ENCODE data around the gene DNM3. TPM values are rescaled to one million over a fixed set of nuclear protein-coding genes. Genes with fewer than 3 reads are reported as not detected.

Gene DNM3
- total and polyA plus RNA-seq, 2 experiments from 2014 or later: 0.11 to 1.4 TPM

GRCh38 chr1:171833091-171833825 is 8.0 kb upstream of the DNM3 start:
- Histone ChIP-seq H3K27me3 (replicated peaks; ENCODE audit: insufficient read depth) (no peaks in the 10 kb centered on the region), H3K36me3 (ENCODE audit: low read depth) (no peaks in the 10 kb centered on the region), H3K79me2 (ENCODE audit: insufficient read depth) (no peaks in the 10 kb centered on the region), H4K20me1 (ENCODE audit: insufficient read depth) (no peaks in the 10 kb centered on the region), H3K4me3 (no peak overlapping the region), H3K9ac (no peak overlapping the region), H2AFZ (0 out of 2 replicates have a peak overlapping the region, but pooled peaks have one; percentile 1), H3K4me1 (ENCODE audit: insufficient read depth) (peaks cover 8% of the 10 kb centered on the region), H3K9me3 (ENCODE audit: low read depth) (no peaks in the 10 kb centered on the region), H3K9me2 (ENCODE audit: insufficient read depth) (no peaks in the 10 kb centered on the region), H3F3A (ENCODE audit: insufficient read depth) (0 out of 2 replicates have a peak, but pooled peaks cover 4% of the 10 kb centered on the region), H3K4me2 (ENCODE audit: unreplicated experiment) (no peak overlapping the region), H3K27ac (peak overlapping the region; percentile 31)
- 25 to 26% methylated on average over 4 of the region's 4 CpGs for WGBS, 2 experiments (ENCODE audit: low coverage in 1 of 2, low lambda C conversion rate in 2 of 2, missing lambda C conversion rate in 2 of 2)
- TF ChIP-seq EZH2phosphoT487 (IDR thresholded peaks at IDR 0.05; ENCODE audit: insufficient read depth, low read depth): no peak
- no peak for TF ChIP-seq EZH2 (IDR thresholded peaks at IDR 0.05; ENCODE audit: insufficient read depth, poor library complexity, severe bottlenecking)
- in situ Hi-C loops (cut with MboI): no loop called here
- peak; percentile 85 for DNase-seq

DNA sequence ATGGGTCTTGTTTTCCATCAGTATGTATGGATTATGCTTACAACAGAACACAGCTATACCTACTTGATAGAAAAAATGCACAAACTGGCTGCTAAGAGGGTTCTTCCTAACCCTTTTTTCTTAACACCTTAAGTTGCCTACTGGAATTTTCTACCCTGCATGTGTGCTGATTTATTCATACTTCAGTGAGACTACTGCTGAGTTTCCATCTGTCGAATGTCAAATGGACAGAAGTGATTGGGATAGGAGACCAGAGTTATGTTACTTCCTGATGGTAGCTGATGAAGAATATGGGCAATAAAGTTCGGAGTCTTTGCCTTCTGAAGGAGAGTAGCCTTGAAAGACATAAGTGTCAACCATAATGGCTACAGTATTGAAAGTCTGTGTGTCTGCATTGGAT is 6.5 kb upstream of the DNM3 start:
- 80 to 87% methylated on average over 2 of the region's 2 CpGs for WGBS, 2 experiments (ENCODE audit: low coverage in 1 of 2, low lambda C conversion rate in 2 of 2, missing lambda C conversion rate in 2 of 2)
- Histone ChIP-seq H3K79me2 (ENCODE audit: insufficient read depth) (no peaks in the 10 kb centered on the region), H3K9me3 (ENCODE audit: low read depth) (no peaks in the 10 kb centered on the region), H3K4me2 (ENCODE audit: unreplicated experiment) (no peak overlapping the region), H3F3A (ENCODE audit: insufficient read depth) (0 out of 2 replicates have a peak, but pooled peaks cover 5% of the 10 kb centered on the region), H3K4me3 (no peak overlapping the region), H3K27me3 (replicated peaks; ENCODE audit: insufficient read depth) (no peaks in the 10 kb centered on the region), H4K20me1 (ENCODE audit: insufficient read depth) (no peaks in the 10 kb centered on the region), H3K36me3 (ENCODE audit: low read depth) (no peaks in the 10 kb centered on the region), H3K9me2 (ENCODE audit: insufficient read depth) (no peaks in the 10 kb centered on the region), H3K27ac (no peak overlapping the region), H3K9ac (no peak overlapping the region), H3K4me1 (ENCODE audit: insufficient read depth) (peaks cover 8% of the 10 kb centered on the region), H2AFZ (no peak overlapping the region)
- DNase-seq: no peak
- in situ Hi-C loops (cut with MboI): no loop called here
- no peak for TF ChIP-seq EZH2phosphoT487 (IDR thresholded peaks at IDR 0.05; ENCODE audit: insufficient read depth, low read depth)
- no peak for TF ChIP-seq EZH2 (IDR thresholded peaks at IDR 0.05; ENCODE audit: insufficient read depth, poor library complexity, severe bottlenecking)

- no peak overlapping the region for H3K4me3 ChIP-seq
- no peaks in the 10 kb centered on the region for H4K20me1 ChIP-seq (ENCODE audit: insufficient read depth)
- H3K9me2 ChIP-seq (ENCODE audit: insufficient read depth): no peaks in the 10 kb centered on the region
- DNase-seq: no peak
- H3K79me2 ChIP-seq (ENCODE audit: insufficient read depth): no peaks in the 10 kb centered on the region
- 0 out of 2 replicates have a peak, but pooled peaks cover 8% of the 10 kb centered on the region for H3F3A ChIP-seq (ENCODE audit: insufficient read depth)
- H3K27ac ChIP-seq: no peak overlapping the region
- no peaks in the 10 kb centered on the region for H3K9me3 ChIP-seq (ENCODE audit: low read depth)
- H3K9ac ChIP-seq: no peak overlapping the region
- H3K4me2 ChIP-seq (ENCODE audit: unreplicated experiment): no peak overlapping the region
- in situ Hi-C loops (cut with MboI): no loop called here
- TF ChIP-seq EZH2phosphoT487 (IDR thresholded peaks at IDR 0.05; ENCODE audit: insufficient read depth, low read depth) (no peak), EZH2 (IDR thresholded peaks at IDR 0.05; ENCODE audit: insufficient read depth, poor library complexity, severe bottlenecking) (no peak)
- peaks cover 8% of the 10 kb centered on the region for H3K4me1 ChIP-seq (ENCODE audit: insufficient read depth)
- H3K27me3 ChIP-seq (replicated peaks; ENCODE audit: insufficient read depth): no peaks in the 10 kb centered on the region
- H2AFZ ChIP-seq: no peak overlapping the region
- H3K36me3 ChIP-seq (ENCODE audit: low read depth): no peaks in the 10 kb centered on the region
These were observed 5.4 kb upstream of the DNM3 start for GRCh38 chr1:171835891-171836290.

- H2AFZ ChIP-seq: peak overlapping the region; percentile 90
- no peaks in the 10 kb centered on the region; the same call in 1 of the 2 replicates for H3K9me2 ChIP-seq (ENCODE audit: insufficient read depth)
- H3K27me3 ChIP-seq (replicated peaks; ENCODE audit: insufficient read depth): no peaks in the 10 kb centered on the region; the same call in 1 of the 2 replicates
- H3K4me1 ChIP-seq (ENCODE audit: insufficient read depth): no peaks in the 10 kb centered on the region
- H3K79me2 ChIP-seq (ENCODE audit: insufficient read depth): no peaks in the 10 kb centered on the region
- in situ Hi-C loops (cut with MboI): no loop called here
- peak; percentile 38 for DNase-seq
- TF ChIP-seq EZH2 (IDR thresholded peaks at IDR 0.05; ENCODE audit: insufficient read depth, poor library complexity, severe bottlenecking): no peak
- TF ChIP-seq EZH2phosphoT487 (IDR thresholded peaks at IDR 0.05; ENCODE audit: insufficient read depth, low read depth): no peak
- 2 to 4% methylated on average over 16 to 34 of the region's 40 CpGs for WGBS, 2 experiments (ENCODE audit: low coverage in 1 of 2, low lambda C conversion rate in 2 of 2, missing lambda C conversion rate in 2 of 2)
- peaks cover 20% of the 10 kb centered on the region for H3F3A ChIP-seq (ENCODE audit: insufficient read depth)
- H4K20me1 ChIP-seq (ENCODE audit: insufficient read depth): no peaks in the 10 kb centered on the region
- no peaks in the 10 kb centered on the region for H3K36me3 ChIP-seq (ENCODE audit: low read depth)
- peak overlapping the region; percentile 79 for H3K4me3 ChIP-seq
- peak overlapping the region; percentile 85 for H3K4me2 ChIP-seq (ENCODE audit: unreplicated experiment)
- H3K27ac ChIP-seq: no peak overlapping the region
- H3K9ac ChIP-seq: peak overlapping the region; percentile 43; the same call in 1 of the 2 replicates
- H3K9me3 ChIP-seq (ENCODE audit: low read depth): no peaks in the 10 kb centered on the region
These were observed 848 bp downstream of the DNM3 start for GRCh38 chr1:171841931-171842761.

Measured in GM23248 (cell line).